A549 (cell line): ENCODE measurements around the gene TIGIT.

Experiments used
- CBX8 ChIP-seq: fragments of 200-600 bp; sonication (generic); IDR thresholded peaks from 2 replicates; pipeline ENCODE4 v1.6.1; 2016
- CEBPB ChIP-seq, 2 experiments: fragments of >200 bp in 1 of 2; sonication (Bioruptor Twin) in 1 of 2; formaldehyde crosslinking in 1 of 2; IDR thresholded peaks; 2 replicates each; pipeline ENCODE4 v1.6.1; 2012 to 2016
- CTCF ChIP-seq: fragments of >200 bp; sonication (Bioruptor Twin); formaldehyde crosslinking; IDR thresholded peaks from 3 replicates; pipeline ENCODE4 v1.5.1; 2016
- E2F6 ChIP-seq: IDR thresholded peaks from 2 replicates; pipeline ENCODE4 v1.6.1; 2012; ENCODE audit warnings: low read depth, borderline replicate concordance
- JUN ChIP-seq, 2 experiments: fragments of >200 bp; sonication (Bioruptor Twin); formaldehyde crosslinking; IDR thresholded peaks; 2 replicates in 1 of 2; 3 replicates in 1 of 2; pipeline ENCODE4 v1.6.1; 2016 to 2017
- JUNB ChIP-seq: fragments of >200 bp; sonication (Bioruptor Twin); formaldehyde crosslinking; IDR thresholded peaks from 2 replicates; pipeline ENCODE4 v1.6.1; 2016
- MAZ ChIP-seq: fragments of 150-350 bp; IDR thresholded peaks from 2 replicates; pipeline ENCODE4 v1.6.1; 2014; ENCODE audit warnings: antibody characterized with exemption, low read depth, low read length, borderline replicate concordance
- NR3C1 ChIP-seq: fragments of >200 bp; sonication (Bioruptor Twin); formaldehyde crosslinking; IDR thresholded peaks from 3 replicates; pipeline ENCODE4 v1.6.1; 2017
- POLR2A ChIP-seq: IDR thresholded peaks from 2 replicates; pipeline ENCODE4 v1.6.1; 2012; ENCODE audit warnings: mild to moderate bottlenecking, low read length
- RFX5 ChIP-seq: fragments of 450-650 bp; IDR thresholded peaks from 2 replicates; pipeline ENCODE4 v1.7.1; 2014; ENCODE audit warnings: antibody characterized with exemption, mild to moderate bottlenecking, moderate library complexity
- RNF2 ChIP-seq: fragments of 200-600 bp; sonication (generic); IDR thresholded peaks from 2 replicates; pipeline ENCODE4 v1.6.1; 2016; ENCODE audit warnings: low read depth, mild to moderate bottlenecking, antibody characterized with exemption, moderate library complexity, borderline replicate concordance
- SREBF2 ChIP-seq: fragments of 450-650 bp; IDR thresholded peaks from 2 replicates; pipeline ENCODE4 v1.6.1; 2014; ENCODE audit warnings: mild to moderate bottlenecking, moderate library complexity

- no peak for TF ChIP-seq NR3C1
- TF ChIP-seq CTCF, result no peak
- no peak for TF ChIP-seq POLR2A
- TF ChIP-seq E2F6, result no peak
- TF ChIP-seq SREBF2, result no peak
- no peak for TF ChIP-seq RNF2
- TF ChIP-seq RFX5, result no peak
- TF ChIP-seq MAZ, result no peak
- no peak for TF ChIP-seq JUN (IDR thresholded peaks at IDR 0.05)
- no peak for TF ChIP-seq CBX8
- no peak for TF ChIP-seq JUNB
- TF ChIP-seq CEBPB (IDR thresholded peaks at IDR 0.05), result no peak
Observed at GRCh38 chr3:114350690-114351089, 56.9 kb downstream of the TIGIT start.
